GM18861 (cell line): Measurements from ENCODE around the gene LCN10.
"Not testable (repeated sequence)": the region's sequence is repeated elsewhere in the genome, so short reads cannot be mapped to it uniquely, and the experiment has no call there.

Experiments used
- ATAC-seq: cut with Tn5 transposase; IDR thresholded peaks from one replicate; pipeline ENCODE4 v1.9.1; 2021; ENCODE audit not compliant: unreplicated experiment

Gene LCN10

DNA sequence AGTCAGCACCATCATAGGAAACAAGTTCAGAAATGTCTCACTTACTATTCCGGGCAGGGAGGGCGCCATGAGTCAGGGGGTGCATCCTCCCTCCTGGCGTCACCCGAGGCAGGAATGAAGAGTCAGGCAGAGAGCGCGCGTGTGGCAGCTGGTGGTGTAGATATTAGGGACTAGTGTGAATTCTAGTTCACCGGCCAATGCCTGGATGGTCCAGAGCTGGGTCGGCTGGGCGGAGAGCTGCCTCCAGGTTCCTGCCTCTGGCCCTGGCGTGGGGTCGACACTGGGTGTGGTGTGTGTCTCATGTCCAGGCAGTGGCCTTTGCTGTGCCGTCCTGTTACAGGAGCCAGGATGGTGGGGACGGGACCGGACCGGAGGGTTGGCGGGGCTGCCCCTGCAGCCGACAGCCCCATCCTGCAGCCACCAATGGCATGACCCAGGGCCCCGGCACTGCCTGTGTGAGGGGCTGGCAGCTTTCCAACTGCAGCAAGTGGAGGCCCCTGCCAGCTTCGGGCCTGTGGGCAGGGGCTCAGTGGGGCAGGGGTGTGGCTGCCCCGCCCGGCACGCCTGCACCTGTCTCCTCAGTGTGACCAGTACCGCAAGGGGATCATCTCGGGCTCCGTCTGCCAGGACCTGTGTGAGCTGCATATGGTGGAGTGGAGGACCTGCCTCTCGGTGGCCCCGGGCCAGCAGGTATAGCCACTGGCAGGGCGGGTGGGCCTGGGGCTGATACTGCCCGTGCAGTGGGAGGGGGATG, 21.2 kb downstream of the LCN10 start:
- ATAC-seq: no peak

GRCh38 chr9:136720898-136721338, 21.8 kb downstream of the LCN10 start:
- ATAC-seq: no peak

DNA sequence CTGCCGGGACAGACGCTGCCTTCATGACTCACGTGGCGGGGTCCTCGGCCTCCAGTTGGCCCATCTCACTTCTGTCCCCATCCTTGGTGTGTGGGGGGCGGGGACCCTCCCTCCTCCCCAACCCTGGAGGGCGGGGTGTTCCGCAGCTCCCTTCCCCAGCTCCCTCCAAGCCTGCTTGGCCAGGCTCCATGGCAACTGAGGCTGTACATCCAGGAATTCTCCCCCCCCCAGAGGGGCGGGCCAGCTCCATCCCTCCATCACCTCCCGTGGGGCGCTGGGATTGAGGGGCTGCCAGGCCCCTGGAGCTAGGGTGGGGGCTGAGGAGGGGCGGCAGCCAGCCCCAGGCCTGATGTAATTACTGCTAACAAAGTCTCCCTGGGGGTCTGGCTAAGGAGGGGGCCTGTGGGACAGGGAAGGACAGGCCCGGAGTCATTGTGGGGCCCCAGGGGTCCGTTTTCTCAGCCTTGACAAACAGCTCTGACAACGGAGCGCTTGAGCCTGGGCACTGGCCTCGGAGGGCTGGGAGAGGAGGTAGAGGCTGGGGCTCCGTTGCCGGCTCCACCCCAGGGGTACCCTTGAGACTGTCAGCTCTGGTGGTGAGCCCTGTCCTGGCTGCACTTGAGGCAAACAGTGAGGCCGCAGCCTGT, 22.4 kb downstream of the LCN10 start:
- no peak for ATAC-seq

DNA sequence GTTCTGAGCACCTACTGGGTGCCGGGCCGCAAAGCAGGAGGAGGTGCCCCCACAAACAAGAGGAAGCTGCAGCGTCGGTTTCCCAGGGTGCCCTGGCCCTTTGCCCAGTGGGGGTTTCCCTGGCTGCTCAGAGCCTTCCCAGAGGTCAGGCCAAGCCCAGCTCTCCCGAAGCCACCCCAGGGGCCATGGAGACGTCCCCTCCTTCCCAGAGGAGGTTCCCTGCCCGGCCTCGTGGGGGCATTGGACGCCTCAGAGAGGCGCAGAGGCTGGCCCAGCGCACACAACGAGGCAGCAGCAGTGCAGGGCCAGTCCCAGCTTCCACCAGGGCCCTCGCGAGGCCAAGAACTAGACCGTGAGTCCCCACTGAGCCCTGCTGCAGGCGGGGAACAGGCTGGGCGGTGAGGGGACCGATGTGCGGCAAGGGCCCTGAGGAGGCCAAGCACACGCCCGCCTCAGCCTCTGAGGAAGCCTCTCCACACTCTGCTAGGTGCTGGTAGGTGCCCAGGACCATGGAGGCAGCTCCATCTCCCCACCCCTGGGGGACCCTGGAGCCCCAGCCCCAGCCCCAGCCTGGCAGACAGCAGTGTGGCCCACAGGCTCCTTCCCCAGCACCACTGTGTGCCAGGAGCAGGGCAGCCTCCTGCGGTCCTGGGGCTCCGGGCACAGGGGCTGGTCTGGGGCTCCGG, 23.4 kb downstream of the LCN10 start:
- no peak for ATAC-seq

GRCh38 chr9:136718345-136719194, 24.2 kb downstream of the LCN10 start:
- no peak for ATAC-seq

GRCh38 chr9:136717399-136717798, 25.3 kb downstream of the LCN10 start:
- no peak for ATAC-seq

- ATAC-seq: no peak
These were observed 27.9 kb downstream of the LCN10 start for GRCh38 chr9:136714893-136715274.

GRCh38 chr9:136714096-136714892, 28.4 kb downstream of the LCN10 start:
- ATAC-seq: no peak

- ATAC-seq: no peak
These were observed 29.2 kb downstream of the LCN10 start for GRCh38 chr9:136713550-136713949.

GRCh38 chr9:136712690-136713544, 29.8 kb downstream of the LCN10 start:
- no peak for ATAC-seq

- no peak for ATAC-seq
These were observed 30.7 kb downstream of the LCN10 start, which contains the start of gene DIPK1B for GRCh38 chr9:136711751-136712689. Gene DIPK1B (plus strand): TSS chr9:136712572. CDS start chr9:136712666, 94 bp downstream.

DNA sequence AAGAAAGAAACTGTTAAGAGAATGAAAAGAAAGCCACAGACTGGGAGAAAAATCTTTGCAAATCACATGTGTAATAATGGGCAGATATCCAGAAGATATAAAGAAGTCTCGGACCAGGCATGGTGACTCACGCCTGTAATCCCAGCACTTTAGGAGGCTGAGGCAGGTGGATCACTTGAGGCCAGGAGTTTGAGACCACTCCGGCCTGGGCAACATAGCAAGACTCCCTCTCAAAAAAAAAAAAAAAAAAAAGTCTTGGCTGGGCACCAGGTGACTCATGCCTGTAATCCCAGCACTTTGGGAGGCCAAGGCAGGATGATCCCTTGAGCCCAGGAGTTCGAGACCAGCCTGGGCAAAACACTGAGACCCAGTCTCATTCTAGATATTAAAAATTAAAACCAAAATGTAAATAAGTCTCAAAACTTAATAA, 31.5 kb downstream of the LCN10 start:
- ATAC-seq: not testable (repeated sequence)

GRCh38 chr9:136710543-136710942, 32.2 kb downstream of the LCN10 start:
- no peak for ATAC-seq

GRCh38 chr9:136709454-136710109, 33.2 kb downstream of the LCN10 start:
- no peak for ATAC-seq

- no peak for ATAC-seq
These were observed 34.8 kb downstream of the LCN10 start for GRCh38 chr9:136707849-136708517.

DNA sequence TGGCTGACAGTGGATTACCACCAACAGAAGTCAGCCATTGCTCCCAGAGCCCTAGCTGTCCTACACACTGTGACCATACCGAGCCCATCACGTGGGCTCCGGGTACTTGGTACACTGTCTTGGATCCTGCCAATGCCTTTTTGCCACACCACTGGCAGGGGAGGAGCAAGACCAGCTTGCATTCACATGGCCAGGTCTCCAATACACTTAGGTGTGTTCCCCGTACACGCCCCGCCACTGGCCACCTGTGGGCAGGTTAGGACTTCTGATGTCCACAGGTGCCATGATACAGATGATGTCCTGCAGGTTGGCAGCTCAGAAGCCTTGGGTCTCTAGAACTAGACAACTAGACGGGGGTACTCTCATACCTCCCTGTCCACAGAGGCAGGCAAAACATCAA, 35.7 kb downstream of the LCN10 start:
- no peak for ATAC-seq

DNA sequence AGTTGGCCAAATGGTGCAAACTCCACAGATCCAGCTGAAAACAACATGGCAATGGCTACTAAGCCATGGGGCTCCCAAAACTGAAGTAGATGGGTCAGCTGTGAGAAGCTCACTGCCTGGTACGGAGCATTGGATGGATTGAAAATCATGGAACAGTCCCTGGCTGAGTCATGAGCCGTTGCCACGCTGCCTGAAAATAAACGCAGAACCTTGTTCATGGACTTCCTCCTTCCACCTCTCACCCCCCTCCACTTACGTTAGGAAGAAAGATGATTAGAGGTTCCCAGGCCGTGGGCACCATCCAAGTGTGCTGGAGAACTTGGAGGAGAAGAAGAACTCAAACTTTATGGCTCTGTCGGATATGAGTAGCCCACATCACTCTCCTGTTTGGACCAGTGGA, 37.2 kb downstream of the LCN10 start:
- ATAC-seq: no peak
